GM12865 (cell line): ENCODE results near the gene PLCB1.

Source experiments
- DNase-seq: peaks from one replicate; pipeline ENCODE4 v3.0.0; 2010; ENCODE audit warnings: low read depth
- H3K4me3 ChIP-seq: 2 replicates; pipeline ENCODE4 v1.5.1; 2011; ENCODE audit warnings: mild to moderate bottlenecking, low read depth, low read length, control low read depth
- CTCF ChIP-seq: IDR thresholded peaks from 2 replicates; pipeline ENCODE4 v1.5.1; 2011; ENCODE audit warnings: low read length, control low read depth, low read depth, inconsistent platforms; ENCODE audit not compliant: insufficient read depth; ENCODE audit errors: missing control alignments

The PLCB1 gene

GRCh38 chr20:8874437-8874836 is 742.4 kb downstream of the PLCB1 start:
- H3K4me3 ChIP-seq, result no peak overlapping the region
- DNase-seq, result no peak
- TF ChIP-seq CTCF, result no peak

GRCh38 chr20:8875586-8875985 is 743.5 kb downstream of the PLCB1 start:
- no peak for TF ChIP-seq CTCF
- DNase-seq, result no peak

GRCh38 chr20:8876366-8876765 is 744.3 kb downstream of the PLCB1 start:
- H3K4me3 ChIP-seq, result no peak overlapping the region
- no peak for TF ChIP-seq CTCF
- no peak for DNase-seq

More at GRCh38 chr20:8875586-8875985, 743.5 kb downstream of the PLCB1 start:
- no peak overlapping the region for H3K4me3 ChIP-seq

GRCh38 chr20:8877294-8877693 is 745.2 kb downstream of the PLCB1 start:
- H3K4me3 ChIP-seq, result no peak overlapping the region
- DNase-seq, result no peak
- no peak for TF ChIP-seq CTCF

GRCh38 chr20:8879669-8880068 is 747.6 kb downstream of the PLCB1 start:
- TF ChIP-seq CTCF, result no peak
- no peak for DNase-seq
- H3K4me3 ChIP-seq, result no peak overlapping the region

GRCh38 chr20:8880085-8880853 is 748.2 kb downstream of the PLCB1 start:
- no peak overlapping the region for H3K4me3 ChIP-seq
- TF ChIP-seq CTCF, result no peak
- DNase-seq, result no peak

- TF ChIP-seq CTCF, result no peak
- H3K4me3 ChIP-seq, result no peak overlapping the region
- DNase-seq, result no peak
Measured at GRCh38 chr20:8891039-8891438, 759.0 kb downstream of the PLCB1 start.
